WTC11 (cell line): Measurements from ENCODE around the gene RPN2. TPM values are rescaled to one million over a fixed set of nuclear protein-coding genes. Genes with fewer than 3 reads are reported as not detected.

Source experiments
- ATAC-seq: fragments of 200-7000 bp; cut with Tn5 transposase; 2 replicates; pipeline ENCODE4 v1.10.0; 2021; ENCODE audit warnings: mild to moderate bottlenecking, moderate library complexity
- CTCF ChIA-PET: fragments of 300-600 bp; sonication (Branson Sonifier 250); formaldehyde crosslinking; loops from one replicate; lab custom pipeline; 2021; ENCODE audit warnings: antibody characterized with exemption; lab: Charles Lee
- POLR2A ChIA-PET: fragments of 350-600 bp; sonication (Branson Sonifier 250); formaldehyde crosslinking; loops from one replicate; lab custom pipeline; 2021; ENCODE audit warnings: antibody characterized with exemption; lab: Charles Lee
- DNase-seq: peaks from one replicate; pipeline ENCODE4 v3.0.0; 2021; ENCODE audit warnings: low spot score
- H3K27ac Mint-ChIP-seq: 2 replicates; pipeline ENCODE4 v1.8.0; 2021; ENCODE audit warnings: mixed read lengths
- H3K27me3 Mint-ChIP-seq: 2 replicates; pipeline ENCODE4 v1.8.0; 2021; ENCODE audit warnings: low read depth, mild to moderate bottlenecking, moderate library complexity, mixed read lengths
- H3K36me3 Mint-ChIP-seq: 2 replicates; pipeline ENCODE4 v1.8.0; 2021; ENCODE audit warnings: mixed read lengths
- H3K4me1 Mint-ChIP-seq: 2 replicates; pipeline ENCODE4 v1.8.0; 2022; ENCODE audit warnings: mixed read lengths
- H3K4me3 Mint-ChIP-seq: 2 replicates; pipeline ENCODE4 v1.8.0; 2021; ENCODE audit warnings: mild to moderate bottlenecking, moderate library complexity, mixed read lengths
- H3K9me3 Mint-ChIP-seq: 2 replicates; pipeline ENCODE4 v1.8.0; 2021; ENCODE audit warnings: mixed read lengths
- ATF1 ChIP-seq: sonication (generic); formaldehyde crosslinking; IDR thresholded peaks from 2 replicates; pipeline ENCODE4 v1.8.1; 2023; ENCODE audit warnings: mild to moderate bottlenecking, moderate library complexity, missing genetic modification reagents
- CREM ChIP-seq: sonication (generic); formaldehyde crosslinking; IDR thresholded peaks from 2 replicates; pipeline ENCODE4 v1.8.1; 2022; ENCODE audit warnings: mild to moderate bottlenecking, missing genetic modification reagents, moderate library complexity
- ELF4 ChIP-seq: sonication (generic); formaldehyde crosslinking; IDR thresholded peaks from 2 replicates; pipeline ENCODE4 v1.8.1; 2022; ENCODE audit warnings: low read depth, mild to moderate bottlenecking, moderate library complexity, missing genetic modification reagents
- EMX1 ChIP-seq: fragments of 250-450 bp; sonication (Bioruptor Pico); IDR thresholded peaks from 2 replicates; pipeline ENCODE4 v1.8.0; 2021; ENCODE audit warnings: mild to moderate bottlenecking
- GRHL2 ChIP-seq: fragments of 250-450 bp; sonication (Bioruptor Pico); IDR thresholded peaks from 2 replicates; pipeline ENCODE4 v1.8.0; 2022; ENCODE audit warnings: mild to moderate bottlenecking, moderate library complexity; ENCODE audit not compliant: insufficient replicate concordance, severe bottlenecking
- JAZF1 ChIP-seq: fragments of 250-450 bp; sonication (Bioruptor Pico); IDR thresholded peaks from 2 replicates; pipeline ENCODE4 v1.9.0; 2021; ENCODE audit warnings: moderate library complexity, mild to moderate bottlenecking, inconsistent platforms
- JUN ChIP-seq: sonication (generic); formaldehyde crosslinking; IDR thresholded peaks from 2 replicates; pipeline ENCODE4 v1.8.0; 2023; ENCODE audit warnings: mild to moderate bottlenecking, missing genetic modification reagents
- KAT7 ChIP-seq: sonication (generic); formaldehyde crosslinking; IDR thresholded peaks from 2 replicates; pipeline ENCODE4 v1.8.1; 2023; ENCODE audit warnings: missing genetic modification reagents, mild to moderate bottlenecking, borderline replicate concordance
- RELA ChIP-seq: sonication (generic); formaldehyde crosslinking; IDR thresholded peaks from 2 replicates; pipeline ENCODE4 v1.8.1; 2022; ENCODE audit warnings: missing genetic modification reagents, mild to moderate bottlenecking, borderline replicate concordance
- RORB ChIP-seq: fragments of 250-450 bp; sonication (Bioruptor Pico); IDR thresholded peaks from 2 replicates; pipeline ENCODE4 v1.9.0; 2021; ENCODE audit warnings: mild to moderate bottlenecking
- SMAD3 ChIP-seq: sonication (generic); formaldehyde crosslinking; IDR thresholded peaks from 2 replicates; pipeline ENCODE4 v1.8.0; 2022; ENCODE audit warnings: missing genetic modification reagents, mild to moderate bottlenecking, borderline replicate concordance
- TEAD1 ChIP-seq: sonication (generic); formaldehyde crosslinking; IDR thresholded peaks from 2 replicates; pipeline ENCODE4 v1.8.0; 2022; ENCODE audit warnings: mild to moderate bottlenecking, missing genetic modification reagents
- ZNF121 ChIP-seq: sonication (generic); formaldehyde crosslinking; IDR thresholded peaks from 2 replicates; pipeline ENCODE4 v1.8.0; 2023; ENCODE audit warnings: missing genetic modification reagents
- ZNF138 ChIP-seq: sonication (generic); formaldehyde crosslinking; conservative IDR thresholded peaks from 2 replicates; pipeline ENCODE4 v1.8.1; 2022; ENCODE audit warnings: mild to moderate bottlenecking, moderate library complexity, missing genetic modification reagents
- total RNA-seq: library from RNA; stranded (reverse); gene quantifications from 3 replicates; pipeline ENCODE4 v1.2.3, GENCODE V29; 2021
- TF ChIP-seq, protein P1 (sequence below): fragments of 250-450 bp; sonication (Bioruptor Pico); IDR thresholded peaks from 2 replicates; pipeline ENCODE4 v1.9.0; 2021; ENCODE audit warnings: mild to moderate bottlenecking, borderline replicate concordance
- TF ChIP-seq, protein P2 (sequence below): sonication (generic); formaldehyde crosslinking; IDR thresholded peaks from 2 replicates; pipeline ENCODE4 v1.8.0; 2022; ENCODE audit warnings: mild to moderate bottlenecking, missing genetic modification reagents
- TF ChIP-seq, protein P3 (sequence below): fragments of 250-450 bp; sonication (Bioruptor Pico); IDR thresholded peaks from 2 replicates; pipeline ENCODE4 v1.8.0; 2021; ENCODE audit warnings: mild to moderate bottlenecking
- TF ChIP-seq, protein P4 (sequence below): sonication (generic); formaldehyde crosslinking; IDR thresholded peaks from 2 replicates; pipeline ENCODE4 v1.8.0; 2022; ENCODE audit warnings: mild to moderate bottlenecking, missing genetic modification reagents
- TF ChIP-seq, protein P5 (sequence below): sonication (generic); formaldehyde crosslinking; IDR thresholded peaks from 2 replicates; pipeline ENCODE4 v1.8.0; 2022; ENCODE audit warnings: missing genetic modification reagents
- TF ChIP-seq, protein P6 (sequence below): sonication (generic); formaldehyde crosslinking; IDR thresholded peaks from 2 replicates; pipeline ENCODE4 v1.8.1; 2022; ENCODE audit warnings: low read depth, missing genetic modification reagents, borderline replicate concordance

Gene RPN2
- total RNA-seq, 1 experiment from 2014 or later: 205 TPM

DNA sequence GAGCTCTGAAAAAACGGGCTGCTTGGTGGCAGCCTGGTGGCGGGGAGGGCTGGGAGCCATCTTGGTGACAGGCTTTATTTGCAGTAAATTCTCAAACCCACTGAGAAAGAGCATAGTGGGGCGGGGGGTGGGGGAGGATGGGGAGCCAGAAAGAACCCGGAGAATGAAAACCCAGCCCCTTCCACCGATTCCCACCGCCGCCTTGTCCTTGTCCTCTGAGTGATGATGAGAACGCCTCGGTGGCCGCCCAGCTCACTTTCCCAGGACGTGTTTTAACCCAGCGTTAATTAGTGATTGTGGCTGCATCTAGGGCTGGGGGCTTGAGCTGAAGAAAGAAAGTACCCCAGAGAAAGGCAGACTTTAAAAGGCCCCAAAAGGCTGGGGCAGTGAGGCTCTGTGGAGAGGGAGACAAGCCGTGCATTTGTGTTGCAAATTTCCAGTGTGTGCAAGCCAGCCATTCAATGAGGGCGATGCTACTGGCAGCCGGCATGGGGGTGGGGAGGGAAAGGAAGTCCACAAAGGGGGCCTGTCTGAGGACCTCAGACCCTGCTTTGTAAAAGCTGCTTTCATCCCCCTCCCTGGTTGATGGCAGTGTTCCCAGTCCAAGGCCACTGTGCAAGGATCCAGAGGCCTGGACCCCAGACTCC is 88.7 kb downstream of the RPN2 start (continued):
- TF ChIP-seq, protein P1, sequence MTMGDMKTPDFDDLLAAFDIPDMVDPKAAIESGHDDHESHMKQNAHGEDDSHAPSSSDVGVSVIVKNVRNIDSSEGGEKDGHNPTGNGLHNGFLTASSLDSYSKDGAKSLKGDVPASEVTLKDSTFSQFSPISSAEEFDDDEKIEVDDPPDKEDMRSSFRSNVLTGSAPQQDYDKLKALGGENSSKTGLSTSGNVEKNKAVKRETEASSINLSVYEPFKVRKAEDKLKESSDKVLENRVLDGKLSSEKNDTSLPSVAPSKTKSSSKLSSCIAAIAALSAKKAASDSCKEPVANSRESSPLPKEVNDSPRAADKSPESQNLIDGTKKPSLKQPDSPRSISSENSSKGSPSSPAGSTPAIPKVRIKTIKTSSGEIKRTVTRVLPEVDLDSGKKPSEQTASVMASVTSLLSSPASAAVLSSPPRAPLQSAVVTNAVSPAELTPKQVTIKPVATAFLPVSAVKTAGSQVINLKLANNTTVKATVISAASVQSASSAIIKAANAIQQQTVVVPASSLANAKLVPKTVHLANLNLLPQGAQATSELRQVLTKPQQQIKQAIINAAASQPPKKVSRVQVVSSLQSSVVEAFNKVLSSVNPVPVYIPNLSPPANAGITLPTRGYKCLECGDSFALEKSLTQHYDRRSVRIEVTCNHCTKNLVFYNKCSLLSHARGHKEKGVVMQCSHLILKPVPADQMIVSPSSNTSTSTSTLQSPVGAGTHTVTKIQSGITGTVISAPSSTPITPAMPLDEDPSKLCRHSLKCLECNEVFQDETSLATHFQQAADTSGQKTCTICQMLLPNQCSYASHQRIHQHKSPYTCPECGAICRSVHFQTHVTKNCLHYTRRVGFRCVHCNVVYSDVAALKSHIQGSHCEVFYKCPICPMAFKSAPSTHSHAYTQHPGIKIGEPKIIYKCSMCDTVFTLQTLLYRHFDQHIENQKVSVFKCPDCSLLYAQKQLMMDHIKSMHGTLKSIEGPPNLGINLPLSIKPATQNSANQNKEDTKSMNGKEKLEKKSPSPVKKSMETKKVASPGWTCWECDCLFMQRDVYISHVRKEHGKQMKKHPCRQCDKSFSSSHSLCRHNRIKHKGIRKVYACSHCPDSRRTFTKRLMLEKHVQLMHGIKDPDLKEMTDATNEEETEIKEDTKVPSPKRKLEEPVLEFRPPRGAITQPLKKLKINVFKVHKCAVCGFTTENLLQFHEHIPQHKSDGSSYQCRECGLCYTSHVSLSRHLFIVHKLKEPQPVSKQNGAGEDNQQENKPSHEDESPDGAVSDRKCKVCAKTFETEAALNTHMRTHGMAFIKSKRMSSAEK: no peak
- TF ChIP-seq, protein P2, sequence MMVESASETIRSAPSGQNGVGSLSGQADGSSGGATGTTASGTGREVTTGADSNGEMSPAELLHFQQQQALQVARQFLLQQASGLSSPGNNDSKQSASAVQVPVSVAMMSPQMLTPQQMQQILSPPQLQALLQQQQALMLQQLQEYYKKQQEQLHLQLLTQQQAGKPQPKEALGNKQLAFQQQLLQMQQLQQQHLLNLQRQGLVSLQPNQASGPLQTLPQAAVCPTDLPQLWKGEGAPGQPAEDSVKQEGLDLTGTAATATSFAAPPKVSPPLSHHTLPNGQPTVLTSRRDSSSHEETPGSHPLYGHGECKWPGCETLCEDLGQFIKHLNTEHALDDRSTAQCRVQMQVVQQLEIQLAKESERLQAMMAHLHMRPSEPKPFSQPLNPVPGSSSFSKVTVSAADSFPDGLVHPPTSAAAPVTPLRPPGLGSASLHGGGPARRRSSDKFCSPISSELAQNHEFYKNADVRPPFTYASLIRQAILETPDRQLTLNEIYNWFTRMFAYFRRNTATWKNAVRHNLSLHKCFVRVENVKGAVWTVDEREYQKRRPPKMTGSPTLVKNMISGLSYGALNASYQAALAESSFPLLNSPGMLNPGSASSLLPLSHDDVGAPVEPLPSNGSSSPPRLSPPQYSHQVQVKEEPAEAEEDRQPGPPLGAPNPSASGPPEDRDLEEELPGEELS (CRISPR knock-in tag): no peak
- TF ChIP-seq RORB (CRISPR knock-in tag): no peak
- TF ChIP-seq SMAD3 (CRISPR knock-in tag): no peak

DNA sequence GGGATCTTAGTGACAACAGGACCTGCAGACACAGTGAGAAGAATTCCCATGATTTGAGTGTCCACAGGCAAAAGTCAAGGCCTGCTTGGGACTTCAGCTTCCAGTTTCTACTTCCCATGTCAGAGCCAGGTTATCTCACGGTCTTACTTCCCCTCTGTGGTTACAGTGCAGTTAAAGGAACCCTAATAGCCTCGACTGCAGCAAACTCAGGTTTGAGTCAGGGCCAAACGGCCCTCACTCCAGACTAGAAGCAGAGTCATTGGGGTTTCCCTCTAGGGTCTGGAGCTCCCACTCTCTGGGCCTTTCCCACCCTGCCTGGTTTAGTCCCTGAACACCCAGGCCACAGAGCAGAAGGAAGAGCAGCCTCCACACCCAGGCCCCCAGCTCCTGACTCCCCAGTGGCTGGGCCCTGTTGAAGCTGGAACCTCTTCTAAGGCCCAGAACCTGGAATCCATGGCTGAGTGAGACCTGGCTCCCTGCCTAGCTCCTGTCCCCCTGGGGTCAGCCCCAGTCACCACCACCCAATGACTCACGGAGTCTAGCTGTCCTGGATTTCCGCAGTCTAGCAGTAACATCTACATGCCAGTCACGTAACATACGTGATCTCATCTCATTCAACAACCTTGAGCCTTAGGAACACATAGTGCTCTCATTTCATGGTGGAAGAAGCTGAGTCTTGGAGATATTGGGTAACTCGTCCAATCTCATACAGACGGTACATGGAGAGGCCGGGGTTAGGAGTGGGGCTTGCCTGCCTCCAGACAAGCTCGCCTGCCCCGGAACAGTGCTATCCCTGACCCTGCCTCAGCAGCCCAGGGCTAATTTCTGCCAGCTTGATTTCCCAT is 91.7 kb downstream of the RPN2 start:
- no peak for TF ChIP-seq ATF1 (CRISPR knock-in tag)
- TF ChIP-seq, protein P3, sequence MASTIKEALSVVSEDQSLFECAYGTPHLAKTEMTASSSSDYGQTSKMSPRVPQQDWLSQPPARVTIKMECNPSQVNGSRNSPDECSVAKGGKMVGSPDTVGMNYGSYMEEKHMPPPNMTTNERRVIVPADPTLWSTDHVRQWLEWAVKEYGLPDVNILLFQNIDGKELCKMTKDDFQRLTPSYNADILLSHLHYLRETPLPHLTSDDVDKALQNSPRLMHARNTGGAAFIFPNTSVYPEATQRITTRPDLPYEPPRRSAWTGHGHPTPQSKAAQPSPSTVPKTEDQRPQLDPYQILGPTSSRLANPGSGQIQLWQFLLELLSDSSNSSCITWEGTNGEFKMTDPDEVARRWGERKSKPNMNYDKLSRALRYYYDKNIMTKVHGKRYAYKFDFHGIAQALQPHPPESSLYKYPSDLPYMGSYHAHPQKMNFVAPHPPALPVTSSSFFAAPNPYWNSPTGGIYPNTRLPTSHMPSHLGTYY (CRISPR knock-in tag): no peak
- TF ChIP-seq, protein P4, sequence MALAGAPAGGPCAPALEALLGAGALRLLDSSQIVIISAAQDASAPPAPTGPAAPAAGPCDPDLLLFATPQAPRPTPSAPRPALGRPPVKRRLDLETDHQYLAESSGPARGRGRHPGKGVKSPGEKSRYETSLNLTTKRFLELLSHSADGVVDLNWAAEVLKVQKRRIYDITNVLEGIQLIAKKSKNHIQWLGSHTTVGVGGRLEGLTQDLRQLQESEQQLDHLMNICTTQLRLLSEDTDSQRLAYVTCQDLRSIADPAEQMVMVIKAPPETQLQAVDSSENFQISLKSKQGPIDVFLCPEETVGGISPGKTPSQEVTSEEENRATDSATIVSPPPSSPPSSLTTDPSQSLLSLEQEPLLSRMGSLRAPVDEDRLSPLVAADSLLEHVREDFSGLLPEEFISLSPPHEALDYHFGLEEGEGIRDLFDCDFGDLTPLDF: no peak
- TF ChIP-seq KAT7: no peak
- no peak for TF ChIP-seq GRHL2 (CRISPR knock-in tag)
- TF ChIP-seq, protein P5, sequence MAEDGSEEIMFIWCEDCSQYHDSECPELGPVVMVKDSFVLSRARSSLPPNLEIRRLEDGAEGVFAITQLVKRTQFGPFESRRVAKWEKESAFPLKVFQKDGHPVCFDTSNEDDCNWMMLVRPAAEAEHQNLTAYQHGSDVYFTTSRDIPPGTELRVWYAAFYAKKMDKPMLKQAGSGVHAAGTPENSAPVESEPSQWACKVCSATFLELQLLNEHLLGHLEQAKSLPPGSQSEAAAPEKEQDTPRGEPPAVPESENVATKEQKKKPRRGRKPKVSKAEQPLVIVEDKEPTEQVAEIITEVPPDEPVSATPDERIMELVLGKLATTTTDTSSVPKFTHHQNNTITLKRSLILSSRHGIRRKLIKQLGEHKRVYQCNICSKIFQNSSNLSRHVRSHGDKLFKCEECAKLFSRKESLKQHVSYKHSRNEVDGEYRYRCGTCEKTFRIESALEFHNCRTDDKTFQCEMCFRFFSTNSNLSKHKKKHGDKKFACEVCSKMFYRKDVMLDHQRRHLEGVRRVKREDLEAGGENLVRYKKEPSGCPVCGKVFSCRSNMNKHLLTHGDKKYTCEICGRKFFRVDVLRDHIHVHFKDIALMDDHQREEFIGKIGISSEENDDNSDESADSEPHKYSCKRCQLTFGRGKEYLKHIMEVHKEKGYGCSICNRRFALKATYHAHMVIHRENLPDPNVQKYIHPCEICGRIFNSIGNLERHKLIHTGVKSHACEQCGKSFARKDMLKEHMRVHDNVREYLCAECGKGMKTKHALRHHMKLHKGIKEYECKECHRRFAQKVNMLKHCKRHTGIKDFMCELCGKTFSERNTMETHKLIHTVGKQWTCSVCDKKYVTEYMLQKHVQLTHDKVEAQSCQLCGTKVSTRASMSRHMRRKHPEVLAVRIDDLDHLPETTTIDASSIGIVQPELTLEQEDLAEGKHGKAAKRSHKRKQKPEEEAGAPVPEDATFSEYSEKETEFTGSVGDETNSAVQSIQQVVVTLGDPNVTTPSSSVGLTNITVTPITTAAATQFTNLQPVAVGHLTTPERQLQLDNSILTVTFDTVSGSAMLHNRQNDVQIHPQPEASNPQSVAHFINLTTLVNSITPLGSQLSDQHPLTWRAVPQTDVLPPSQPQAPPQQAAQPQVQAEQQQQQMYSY (CRISPR knock-in tag): no peak
- TF ChIP-seq CREM (CRISPR knock-in tag): no peak
- TF ChIP-seq ZNF138 (CRISPR knock-in tag): no peak
- TF ChIP-seq ZNF121 (CRISPR knock-in tag): no peak
- TF ChIP-seq TEAD1 (CRISPR knock-in tag): no peak
- no peak for TF ChIP-seq ELF4 (CRISPR knock-in tag)
- no peak for TF ChIP-seq JAZF1
- TF ChIP-seq RELA (CRISPR knock-in tag): no peak
- TF ChIP-seq EMX1 (CRISPR knock-in tag): no peak
- TF ChIP-seq, protein P6, sequence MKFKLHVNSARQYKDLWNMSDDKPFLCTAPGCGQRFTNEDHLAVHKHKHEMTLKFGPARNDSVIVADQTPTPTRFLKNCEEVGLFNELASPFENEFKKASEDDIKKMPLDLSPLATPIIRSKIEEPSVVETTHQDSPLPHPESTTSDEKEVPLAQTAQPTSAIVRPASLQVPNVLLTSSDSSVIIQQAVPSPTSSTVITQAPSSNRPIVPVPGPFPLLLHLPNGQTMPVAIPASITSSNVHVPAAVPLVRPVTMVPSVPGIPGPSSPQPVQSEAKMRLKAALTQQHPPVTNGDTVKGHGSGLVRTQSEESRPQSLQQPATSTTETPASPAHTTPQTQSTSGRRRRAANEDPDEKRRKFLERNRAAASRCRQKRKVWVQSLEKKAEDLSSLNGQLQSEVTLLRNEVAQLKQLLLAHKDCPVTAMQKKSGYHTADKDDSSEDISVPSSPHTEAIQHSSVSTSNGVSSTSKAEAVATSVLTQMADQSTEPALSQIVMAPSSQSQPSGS (CRISPR knock-in tag): no peak
- TF ChIP-seq JUN (CRISPR knock-in tag): no peak
- H3K9me3 Mint-ChIP-seq: no peaks in the 10 kb centered on the region
- H3K27ac Mint-ChIP-seq: no peak overlapping the region
- CTCF ChIA-PET: interaction anchor here (0.7 to 5.9 kb wide), 11 partner anchors 9 to 267 kb away, joined by 3 to 35 read pairs (median 4); no protein-coding TSS in a partner anchor
- H3K27me3 Mint-ChIP-seq: no peaks in the 10 kb centered on the region; the same call in 1 of the 2 replicates
- no peak for DNase-seq
- no peak overlapping the region for H3K4me3 Mint-ChIP-seq
- peaks cover 39% of the 10 kb centered on the region for H3K4me1 Mint-ChIP-seq
- no peak for ATAC-seq
- POLR2A ChIA-PET: interaction anchor here (1.5 kb wide), 1 partner anchor 126 kb away, joined by 3 read pairs; no protein-coding TSS in a partner anchor
- no peaks in the 10 kb centered on the region for H3K36me3 Mint-ChIP-seq
